K562 (cell line): Measurements from ENCODE around the gene DIMT1. TPM values are rescaled to one million over a fixed set of nuclear protein-coding genes. Genes with fewer than 3 reads are reported as not detected.
A peak's percentile ranks its signal among the peaks of the same experiment; 100 is the strongest.

Experiments used
- ADNP ChIP-seq: fragments of 200-800 bp; sonication (Bioruptor generic); IDR thresholded peaks from 2 replicates; pipeline ENCODE4 v1.6.1; 2016; ENCODE audit warnings: missing genetic modification characterization, missing compliant biosample characterization
- BRF2 ChIP-seq: IDR thresholded peaks from 3 replicates; pipeline ENCODE4 v1.6.1; 2011; ENCODE audit warnings: borderline replicate concordance, mild to moderate bottlenecking; ENCODE audit not compliant: insufficient read length, insufficient read depth
- CAMTA2 ChIP-seq: fragments of 250-450 bp; sonication (Bioruptor Pico); conservative IDR thresholded peaks from 2 replicates; pipeline ENCODE4 v1.5.1; 2022
- CBFA2T2 ChIP-seq: fragments of 450-650 bp; conservative IDR thresholded peaks from 2 replicates; pipeline ENCODE4 v1.6.1; 2017; ENCODE audit warnings: mild to moderate bottlenecking
- CBX1 ChIP-seq: sonication (generic); IDR thresholded peaks from 2 replicates; pipeline ENCODE4 v1.6.1; 2016; ENCODE audit warnings: antibody characterized with exemption, low read depth, mild to moderate bottlenecking
- CREB3L1 ChIP-seq: fragments of 450-650 bp; IDR thresholded peaks from 2 replicates; pipeline ENCODE4 v1.6.1; 2014; ENCODE audit warnings: low read depth, mild to moderate bottlenecking, moderate library complexity, borderline replicate concordance
- ERF ChIP-seq: fragments of 450-650 bp; formaldehyde crosslinking; IDR thresholded peaks from 2 replicates; pipeline ENCODE4 v1.4.0; 2020; ENCODE audit warnings: mild to moderate bottlenecking, mixed read lengths
- HMBOX1 ChIP-seq: sonication (generic); IDR thresholded peaks from 2 replicates; pipeline ENCODE4 v1.6.1; 2016
- HMG20B ChIP-seq: fragments of 250-450 bp; sonication (Bioruptor Pico); IDR thresholded peaks from 2 replicates; pipeline ENCODE4 v1.5.0; 2021; ENCODE audit warnings: mild to moderate bottlenecking
- HMGXB4 ChIP-seq: sonication (generic); formaldehyde crosslinking; IDR thresholded peaks from 2 replicates; pipeline ENCODE4 v1.8.1; 2023; ENCODE audit warnings: mild to moderate bottlenecking, missing genetic modification reagents
- MAFF ChIP-seq: IDR thresholded peaks from 2 replicates; pipeline ENCODE4 v1.6.1; 2012; ENCODE audit warnings: low read length, improper control_type of control experiment
- MXI1 ChIP-seq: IDR thresholded peaks from 2 replicates; pipeline ENCODE4 v1.6.1; 2011; ENCODE audit warnings: low read depth, mild to moderate bottlenecking, improper control_type of control experiment, low read length
- NBN ChIP-seq: fragments of 450-650 bp; IDR thresholded peaks from 2 replicates; pipeline ENCODE4 v1.6.1; 2016; ENCODE audit warnings: low read depth, mild to moderate bottlenecking
- RBBP5 ChIP-seq: fragments of 200-600 bp; sonication (generic); IDR thresholded peaks from 2 replicates; pipeline ENCODE4 v1.6.1; 2012; ENCODE audit warnings: borderline replicate concordance, mild to moderate bottlenecking, low read length, control low read depth, inconsistent platforms; ENCODE audit not compliant: insufficient read depth, poor library complexity, severe bottlenecking
- XRCC5 ChIP-seq: fragments of 200-400 bp; formaldehyde crosslinking; IDR thresholded peaks from 2 replicates; pipeline ENCODE4 v1.6.1; 2017; ENCODE audit warnings: low read depth, mild to moderate bottlenecking, low read length
- ZC3H4 ChIP-seq: sonication (generic); formaldehyde crosslinking; IDR thresholded peaks from 2 replicates; pipeline ENCODE4 v1.9.0; 2021; ENCODE audit warnings: missing genetic modification reagents, borderline replicate concordance
- ZFPM2 ChIP-seq: fragments of 250-450 bp; sonication (Bioruptor Pico); IDR thresholded peaks from 2 replicates; pipeline ENCODE4 v1.5.1; 2022; ENCODE audit warnings: mild to moderate bottlenecking
- ZNF212 ChIP-seq: fragments of 450-650 bp; formaldehyde crosslinking; IDR thresholded peaks from 2 replicates; pipeline ENCODE4 v1.4.0; 2020; ENCODE audit warnings: mild to moderate bottlenecking
- ZNF232 ChIP-seq: sonication (generic); formaldehyde crosslinking; IDR thresholded peaks from 2 replicates; pipeline ENCODE4 v1.8.0; 2022; ENCODE audit warnings: mild to moderate bottlenecking, missing genetic modification reagents
- ZNF561 ChIP-seq: fragments of 450-650 bp; formaldehyde crosslinking; conservative IDR thresholded peaks from 2 replicates; pipeline ENCODE4 v1.4.0; 2020; ENCODE audit warnings: mild to moderate bottlenecking, moderate library complexity
- ZNF707 ChIP-seq: fragments of 250-450 bp; sonication (Bioruptor Pico); conservative IDR thresholded peaks from 2 replicates; pipeline ENCODE4 v1.8.0; 2022; ENCODE audit warnings: inconsistent platforms, mild to moderate bottlenecking, moderate library complexity
- ZNF785 ChIP-seq: fragments of 250-450 bp; sonication (Bioruptor Pico); IDR thresholded peaks from 2 replicates; pipeline ENCODE4 v1.4.0; 2020; ENCODE audit warnings: mild to moderate bottlenecking
- polyA plus RNA-seq, 8 experiments: library from polyadenylated mRNA; depleted of rRNA in 4 of 8; stranded (reverse) in 5 of 8; unstranded in 3 of 8; fragments of >200 nt; fragmentation: Nextera tagmentation in 2 of 8; fragmentation: Illumina TruSeq in 1 of 8; extraction: Ambion mirVana in 2 of 8; extraction: Trizol in 1 of 8; gene quantifications; 2 replicates each; pipeline versions ENCODE4 v1.2.1 to v1.2.3, GENCODE V29; 2011 to 2014; ENCODE audit warnings: inconsistent platforms in 1 of 8, missing spikeins in 1 of 8
- total RNA-seq, 7 experiments: library from RNA; depleted of rRNA in 6 of 7; stranded (reverse); fragments of >200 nt in 6 of 7; fragmentation: Illumina TruSeq in 2 of 7; extraction: Trizol in 2 of 7; gene quantifications; 2 replicates each; pipeline versions ENCODE4 v1.2.1 to v1.2.3, GENCODE V29; 2011 to 2021; ENCODE audit warnings: low replicate concordance in 1 of 7

The DIMT1 gene
- total and polyA plus RNA-seq, 9 of the 15 experiments (the other 6 are each of a cell fraction or from before 2014, with no cell fraction given), result 28.9 to 85.3 (median 54.1) TPM

DNA sequence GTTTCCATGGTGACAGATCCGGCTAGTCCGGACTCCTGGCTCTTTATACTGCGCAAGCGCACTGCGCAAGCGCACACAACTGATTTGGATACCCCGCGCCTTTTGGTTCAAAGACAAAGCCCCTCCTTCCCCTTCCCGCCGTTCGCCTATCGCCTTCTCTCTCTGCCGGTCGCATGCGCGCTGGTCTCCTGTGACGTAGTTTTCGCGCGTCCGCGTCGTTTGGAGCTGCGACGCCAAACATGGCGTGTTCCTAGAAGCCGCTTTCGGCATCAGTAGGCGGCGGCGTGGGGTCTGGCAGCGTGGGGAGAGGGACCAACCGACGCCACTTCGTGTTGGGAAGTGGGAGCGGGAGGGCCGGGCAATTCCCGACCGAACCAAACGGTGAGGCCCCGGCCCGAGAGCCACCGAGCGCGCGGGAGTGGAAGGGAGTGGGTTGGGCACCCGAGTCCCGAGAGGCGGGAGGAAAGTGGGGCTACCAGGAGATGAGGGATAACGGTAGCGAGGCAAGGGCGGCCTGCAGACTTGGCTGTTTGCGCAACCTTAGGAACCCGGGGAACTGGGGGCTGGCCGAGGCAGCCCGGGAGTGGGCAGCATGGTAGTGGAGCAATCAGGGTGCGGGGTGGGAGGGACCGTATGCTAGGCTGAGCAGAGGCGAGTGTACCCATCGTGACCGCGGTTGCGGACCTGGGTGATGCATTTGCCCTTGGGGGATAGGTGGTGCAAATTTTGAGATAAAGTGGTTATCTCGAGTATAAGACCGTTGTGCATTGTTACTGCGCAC lies 9.0 kb upstream of the DIMT1 start, which contains the start of gene IPO11 (continued):
- TF ChIP-seq CBX1 (no peak), MXI1 (peak; percentile 47; the same call in 1 of the 2 replicates), ZFPM2 (CRISPR knock-in tag) (no peak), ZNF561 (CRISPR knock-in tag) (no peak), ZNF785 (CRISPR knock-in tag) (no peak), ZNF212 (no peak), CBFA2T2 (no peak), CREB3L1 (peak; percentile 70; the same call in 1 of the 2 replicates), HMG20B (no peak), ZC3H4 (CRISPR knock-in tag) (0 out of 2 replicates have a peak, but pooled peaks have one; percentile 40), CAMTA2 (CRISPR knock-in tag) (no peak), ZNF707 (CRISPR knock-in tag) (no peak), ADNP (no peak), HMGXB4 (CRISPR knock-in tag) (peak; percentile 83), RBBP5 (peak; percentile 99), NBN (peak; percentile 96), ERF (CRISPR knock-in tag) (no peak), MAFF (no peak), HMBOX1 (0 out of 2 replicates have a peak, but pooled peaks have one; percentile 5), BRF2 (no peak), XRCC5 (0 out of 2 replicates have a peak, but pooled peaks have one; percentile 44), ZNF232 (CRISPR knock-in tag) (no peak; the same call in 1 of the 2 replicates)
